Neural progenitor cell (in vitro differentiated cells): ENCODE measurements around the gene SHISAL1. TPM values are rescaled to one million over a fixed set of nuclear protein-coding genes. Genes with fewer than 3 reads are reported as not detected.
"Not testable (repeated sequence)": the region's sequence is repeated elsewhere in the genome, so short reads cannot be mapped to it uniquely, and the experiment has no call there.

Experiments used
- DNase-seq: peaks from one replicate; pipeline ENCODE4 v3.0.0-alpha.2; 2016; ENCODE audit warnings: low spot score
- H2AFZ ChIP-seq: fragments of 200-600 bp; sonication (generic); replicated peaks from 2 replicates; pipeline ENCODE4 v1.6.1; 2016; ENCODE audit warnings: antibody characterized with exemption
- H3F3A ChIP-seq: fragments of 200-600 bp; sonication (generic); 2 replicates; pipeline ENCODE4 v1.6.1; 2016; ENCODE audit warnings: antibody characterized with exemption, low read depth
- H3K27ac ChIP-seq: fragments of 200-600 bp; sonication (generic); 2 replicates; pipeline ENCODE4 v1.5.1; 2016; ENCODE audit warnings: mild to moderate bottlenecking
- H3K27me3 ChIP-seq: fragments of 200-600 bp; sonication (generic); 2 replicates; pipeline ENCODE4 v1.6.1; 2016; ENCODE audit warnings: mild to moderate bottlenecking, moderate library complexity
- H3K36me3 ChIP-seq: fragments of 200-600 bp; sonication (generic); 2 replicates; pipeline ENCODE4 v1.5.1; 2016
- H3K4me1 ChIP-seq: fragments of 200-600 bp; sonication (generic); 2 replicates; pipeline ENCODE4 v1.6.1; 2016; ENCODE audit warnings: mixed run types
- H3K4me2 ChIP-seq: fragments of 200-600 bp; sonication (generic); 2 replicates; pipeline ENCODE4 v1.6.1; 2016
- H3K4me3 ChIP-seq: fragments of 200-600 bp; sonication (generic); 2 replicates; pipeline ENCODE4 v1.5.1; 2016
- H3K79me2 ChIP-seq: fragments of 200-600 bp; sonication (generic); 2 replicates; pipeline ENCODE4 v1.6.1; 2016; ENCODE audit warnings: low read depth
- H3K9ac ChIP-seq: fragments of 200-600 bp; sonication (generic); 2 replicates; pipeline ENCODE4 v1.6.1; 2016
- H3K9me3 ChIP-seq: fragments of 200-600 bp; sonication (generic); 2 replicates; pipeline ENCODE4 v1.5.1; 2016; ENCODE audit warnings: low read depth
- H4K20me1 ChIP-seq: fragments of 200-600 bp; sonication (generic); 2 replicates; pipeline ENCODE4 v1.6.1; 2016; ENCODE audit warnings: low read depth
- H3K27ac Mint-ChIP-seq: 3 replicates; pipeline ENCODE4 v1.8.0; 2021; ENCODE audit warnings: mixed read lengths
- H3K27me3 Mint-ChIP-seq: 2 replicates; pipeline ENCODE4 v1.8.0; 2022; ENCODE audit warnings: low read depth, mild to moderate bottlenecking, inconsistent platforms, moderate library complexity, mixed read lengths; ENCODE audit not compliant: insufficient read depth
- H3K36me3 Mint-ChIP-seq: 3 replicates; pipeline ENCODE4 v1.8.0; 2021; ENCODE audit warnings: mixed read lengths
- H3K4me1 Mint-ChIP-seq: 3 replicates; pipeline ENCODE4 v1.8.0; 2021; ENCODE audit warnings: mixed read lengths
- H3K4me3 Mint-ChIP-seq: 3 replicates; pipeline ENCODE4 v1.8.0; 2021; ENCODE audit warnings: mild to moderate bottlenecking, moderate library complexity, mixed read lengths
- H3K9me3 Mint-ChIP-seq: 3 replicates; pipeline ENCODE4 v1.8.0; 2020; ENCODE audit warnings: mixed read lengths
- CTCF ChIP-seq: fragments of 200-600 bp; sonication (generic); IDR thresholded peaks from 2 replicates; pipeline ENCODE4 v1.5.1; 2017; ENCODE audit warnings: antibody characterized with exemption, mild to moderate bottlenecking
- EZH2 ChIP-seq: fragments of 200-600 bp; sonication (generic); IDR thresholded peaks from 2 replicates; pipeline ENCODE4 v1.6.1; 2017; ENCODE audit warnings: antibody characterized with exemption, mild to moderate bottlenecking, moderate library complexity
- EZH2phosphoT487 ChIP-seq: fragments of 200-600 bp; sonication (generic); IDR thresholded peaks from 2 replicates; pipeline ENCODE4 v1.6.1; 2017; ENCODE audit warnings: antibody characterized with exemption
- total RNA-seq: library from RNA; depleted of rRNA; stranded (reverse); fragments of >200 nt; gene quantifications from 2 replicates; pipeline ENCODE4 v1.2.3, GENCODE V29; 2015; ENCODE audit warnings: low replicate concordance

SHISAL1 gene
- total RNA-seq, 1 donor from 2014 or later = 4.4 TPM

DNA sequence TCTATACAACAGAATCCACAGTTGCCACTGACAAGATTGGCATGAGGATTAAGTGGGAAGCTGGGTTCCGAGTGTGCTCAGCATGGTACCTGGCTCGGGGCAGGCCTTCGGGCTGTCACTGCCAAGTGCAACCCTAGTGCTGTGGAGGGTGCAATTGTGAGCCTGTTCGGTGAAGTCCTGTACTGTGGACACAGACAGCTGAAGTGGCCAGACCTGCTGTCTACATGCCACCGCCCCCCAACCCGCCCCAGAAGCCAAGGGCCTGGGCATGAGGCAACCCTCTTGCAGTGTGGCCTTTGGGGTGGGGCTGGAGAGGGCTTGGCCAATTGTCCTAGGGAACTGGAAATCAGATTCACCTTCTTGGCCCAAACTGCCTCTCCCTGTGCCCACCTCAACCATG lies 15.6 kb upstream of the SHISAL1 start:
- H2AFZ ChIP-seq = no peak overlapping the region
- H3K79me2 ChIP-seq = no peaks in the 10 kb centered on the region
- H3K4me3 ChIP-seq = no peak overlapping the region
- no peaks in the 10 kb centered on the region for H3K36me3 Mint-ChIP-seq
- H3F3A ChIP-seq = peaks cover 13% of the 10 kb centered on the region
- no peak overlapping the region for H3K27ac ChIP-seq
- H3K4me2 ChIP-seq = no peak overlapping the region
- peaks cover 12% of the 10 kb centered on the region for H4K20me1 ChIP-seq
- peaks cover 47% of the 10 kb centered on the region for H3K27me3 ChIP-seq
- H3K9me3 Mint-ChIP-seq = no peaks in the 10 kb centered on the region
- peaks cover 37% of the 10 kb centered on the region for H3K27me3 Mint-ChIP-seq
- DNase-seq = no peak
- no peaks in the 10 kb centered on the region for H3K36me3 ChIP-seq
- H3K27ac Mint-ChIP-seq = no peak overlapping the region
- peaks cover 46% of the 10 kb centered on the region for H3K4me1 Mint-ChIP-seq
- no peak overlapping the region for H3K4me3 Mint-ChIP-seq
- H3K9me3 ChIP-seq = no peaks in the 10 kb centered on the region
- peaks cover 37% of the 10 kb centered on the region for H3K4me1 ChIP-seq
- H3K9ac ChIP-seq = no peak overlapping the region
- TF ChIP-seq CTCF = no peak
- TF ChIP-seq EZH2phosphoT487 = no peak
- TF ChIP-seq EZH2 = no peak

- no peaks in the 10 kb centered on the region for H3K79me2 ChIP-seq
- H3F3A ChIP-seq = peaks cover 8% of the 10 kb centered on the region
- peaks cover 33% of the 10 kb centered on the region for H3K4me1 ChIP-seq
- peak overlapping the region; percentile 79 for H3K4me3 Mint-ChIP-seq
- TF ChIP-seq EZH2 = no peak
- TF ChIP-seq CTCF = no peak
- TF ChIP-seq EZH2phosphoT487 = no peak
- peaks cover 31% of the 10 kb centered on the region for H3K27me3 Mint-ChIP-seq
- no peaks in the 10 kb centered on the region for H3K9me3 ChIP-seq
- H2AFZ ChIP-seq = no peak overlapping the region
- H3K27ac Mint-ChIP-seq = peak overlapping the region; percentile 92
- no peak overlapping the region for H3K4me3 ChIP-seq
- no peaks in the 10 kb centered on the region for H3K36me3 Mint-ChIP-seq
- peaks cover 40% of the 10 kb centered on the region for H3K4me1 Mint-ChIP-seq
- peaks cover 30% of the 10 kb centered on the region for H3K27me3 ChIP-seq
- H3K36me3 ChIP-seq = no peaks in the 10 kb centered on the region
- H4K20me1 ChIP-seq = peaks cover 12% of the 10 kb centered on the region
- no peaks in the 10 kb centered on the region for H3K9me3 Mint-ChIP-seq
- H3K27ac ChIP-seq = no peak overlapping the region
- no peak for DNase-seq
- H3K4me2 ChIP-seq = peak overlapping the region; percentile 71
- H3K9ac ChIP-seq = no peak overlapping the region
Measured at GRCh38 chr22:44326491-44326885, 13.7 kb upstream of the SHISAL1 start.

DNA sequence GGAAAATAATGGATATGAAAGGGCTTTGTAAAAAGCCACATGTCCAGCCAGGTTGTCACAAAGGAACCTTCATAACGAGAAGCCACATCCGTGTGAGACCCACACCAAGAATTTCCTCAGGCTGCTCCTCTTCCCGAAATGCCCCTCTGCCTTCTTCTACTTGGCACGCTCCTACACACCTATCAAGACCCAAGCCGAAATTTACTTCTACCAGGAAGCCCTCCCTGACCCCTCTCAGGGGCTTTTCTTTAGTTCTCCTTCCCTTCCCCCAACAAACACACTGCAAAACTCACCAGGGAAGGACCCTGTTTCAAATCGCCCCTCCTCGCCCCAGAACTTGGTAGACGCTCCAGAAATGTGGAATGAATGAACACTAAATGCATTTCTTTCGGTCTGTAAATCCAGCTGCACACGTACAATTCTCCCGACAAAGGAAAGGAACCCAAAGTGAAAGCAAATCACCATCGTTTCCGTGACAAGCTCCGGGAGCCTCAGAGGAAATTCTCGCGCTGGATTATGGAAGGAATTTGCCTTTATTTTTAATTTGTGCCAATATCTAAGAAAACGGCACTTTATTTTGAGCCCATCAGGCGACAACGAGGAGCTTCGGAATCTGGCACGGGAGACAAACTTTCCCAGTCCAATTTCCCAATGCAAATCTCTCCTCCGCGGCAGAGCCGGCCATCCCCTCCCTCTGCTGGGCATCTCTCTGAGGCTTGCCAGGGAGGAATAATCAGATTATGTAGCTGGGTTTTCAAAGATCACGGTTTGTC lies 13.2 kb upstream of the SHISAL1 start:
- Histone ChIP-seq H4K20me1 (peaks cover 12% of the 10 kb centered on the region), H3F3A (peaks cover 8% of the 10 kb centered on the region), H3K27ac (no peak overlapping the region), H3K4me2 (peak overlapping the region; percentile 71), H3K27me3 (peaks cover 25% of the 10 kb centered on the region), H2AFZ (no peak overlapping the region), H3K36me3 (no peaks in the 10 kb centered on the region), H3K4me3 (peak overlapping the region; percentile 24), H3K79me2 (no peaks in the 10 kb centered on the region), H3K9ac (no peak overlapping the region), H3K4me1 (peaks cover 33% of the 10 kb centered on the region), H3K9me3 (no peaks in the 10 kb centered on the region)
- peak; percentile 38 for DNase-seq
- Mint-ChIP-seq H3K27ac (peak overlapping the region; percentile 92), H3K36me3 (no peaks in the 10 kb centered on the region), H3K9me3 (no peaks in the 10 kb centered on the region), H3K4me1 (peaks cover 40% of the 10 kb centered on the region), H3K4me3 (peak overlapping the region; percentile 79), H3K27me3 (peaks cover 31% of the 10 kb centered on the region)
- TF ChIP-seq CTCF (peak; percentile 12), EZH2 (no peak)

DNA sequence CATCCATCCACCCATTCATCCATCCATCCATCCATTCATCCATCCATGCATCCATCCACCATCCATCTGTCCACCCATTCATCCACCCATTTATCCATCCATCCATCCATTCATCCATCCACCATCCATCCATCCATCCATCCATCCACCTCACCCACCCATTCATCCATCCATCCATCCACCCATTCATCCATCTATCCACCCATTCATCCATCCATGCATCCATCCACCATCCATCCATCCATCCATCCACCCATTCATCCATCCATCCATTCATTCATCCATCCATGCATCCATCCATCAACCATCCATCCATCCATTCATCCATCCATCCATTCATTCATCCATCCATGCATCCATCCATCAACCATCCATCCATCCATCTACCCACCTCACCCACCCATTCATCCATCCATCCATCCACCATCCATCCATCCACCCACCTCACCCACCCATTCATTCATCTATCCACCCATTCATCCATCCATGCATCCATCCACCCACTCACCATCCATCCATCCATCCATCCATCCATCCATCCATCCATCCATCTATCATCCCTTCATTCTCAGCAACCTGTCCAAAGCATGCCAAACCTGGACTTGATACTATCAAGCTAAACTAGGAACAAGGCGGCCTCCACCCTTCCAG lies 10.5 kb upstream of the SHISAL1 start:
- not testable (repeated sequence) for H3K9me3 ChIP-seq, H3K27ac ChIP-seq, H3F3A ChIP-seq, H3K4me3 ChIP-seq, H3K27ac Mint-ChIP-seq, H2AFZ ChIP-seq, DNase-seq, H3K9me3 Mint-ChIP-seq, H4K20me1 ChIP-seq, H3K36me3 ChIP-seq, H3K79me2 ChIP-seq, H3K4me2 ChIP-seq, H3K9ac ChIP-seq, H3K36me3 Mint-ChIP-seq, H3K27me3 ChIP-seq
- H3K27me3 Mint-ChIP-seq = peaks cover 13% of the 10 kb centered on the region
- H3K4me3 Mint-ChIP-seq = peak overlapping the region; percentile 54
- peaks cover 27% of the 10 kb centered on the region for H3K4me1 ChIP-seq
- H3K4me1 Mint-ChIP-seq = peaks cover 29% of the 10 kb centered on the region
